DOHH2 (cell line): Measurements from ENCODE around the gene TP53AIP1.

Experiments
- CTCF ChIP-seq: fragments of 200-600 bp; sonication (generic); IDR thresholded peaks from one replicate; pipeline ENCODE4 v1.5.1; 2014; ENCODE audit warnings: antibody characterized with exemption, mild to moderate bottlenecking, low read depth, low read length; ENCODE audit not compliant: poor library complexity, severe bottlenecking
- EZH2phosphoT487 ChIP-seq: fragments of 200-600 bp; sonication (generic); IDR thresholded peaks from 2 replicates; pipeline ENCODE4 v1.6.1; 2017; ENCODE audit warnings: borderline replicate concordance, mild to moderate bottlenecking, antibody characterized with exemption, low read length, moderate library complexity, mixed read lengths

- TF ChIP-seq CTCF, result no peak
- TF ChIP-seq EZH2phosphoT487, result no peak
Observed at GRCh38 chr11:128915149-128915521, 27.5 kb downstream of the TP53AIP1 start.
